Thoracic aorta (tissue), 2 donors: ENCODE data around the gene PPM1K. TPM values are rescaled to one million over a fixed set of nuclear protein-coding genes. Genes with fewer than 3 reads are reported as not detected.

Source experiments
- ATAC-seq: fragments of 150-250 bp; one replicate; pipeline ENCODE4 v1.8.0; 2017; ENCODE audit warnings: low read depth; ENCODE audit not compliant: insufficient number of reproducible peaks, low FRiP score
- DNase-seq: peaks from one replicate; pipeline ENCODE4 v3.0.0-alpha.2; 2020; ENCODE audit warnings: low spot score
- H3K27ac ChIP-seq, 2 donors: fragments of 200-600 bp; sonication (generic); 1 replicate in 1 of 2; 2 replicates in 1 of 2; pipeline ENCODE4 v1.5.1; 2016; ENCODE audit warnings: mild to moderate bottlenecking in 2 of 2, moderate library complexity in 2 of 2
- H3K27me3 ChIP-seq: fragments of 200-600 bp; sonication (generic); replicated peaks from 2 replicates; pipeline ENCODE4 v1.6.0; 2016; ENCODE audit warnings: mild to moderate bottlenecking; ENCODE audit not compliant: insufficient read depth
- H3K36me3 ChIP-seq: fragments of 200-600 bp; sonication (generic); one replicate; pipeline ENCODE4 v1.5.1; 2016
- H3K4me1 ChIP-seq, 2 donors: fragments of 200-600 bp; sonication (generic); 1 replicate in 1 of 2; 2 replicates in 1 of 2; pipeline versions ENCODE4 v1.5.1 to v1.6.0; 2016; ENCODE audit warnings: low read depth in 2 of 2, mild to moderate bottlenecking in 1 of 2; ENCODE audit not compliant: control insufficient read depth in 1 of 2
- H3K4me3 ChIP-seq: fragments of 200-600 bp; sonication (generic); 2 replicates; pipeline ENCODE4 v1.5.1; 2016; ENCODE audit warnings: mild to moderate bottlenecking
- H3K9me3 ChIP-seq: fragments of 200-600 bp; sonication (generic); 2 replicates; pipeline ENCODE4 v1.5.1; 2016
- CTCF ChIP-seq: fragments of 200-600 bp; sonication (generic); IDR thresholded peaks from one replicate; pipeline ENCODE4 v1.5.1; 2019; ENCODE audit warnings: antibody characterized with exemption
- total RNA-seq, 2 donors: library from RNA; depleted of rRNA; stranded (reverse); fragments of >200 nt; gene quantifications; one replicate each; pipeline versions ENCODE4 v1.1.0 to v1.2.3, GENCODE V29; 2016

PPM1K gene
- total RNA-seq, 2 donors from 2014 or later, result 66.3 to 70.8 TPM

GRCh38 chr4:88275949-88276515 lies 8.3 kb downstream of the PPM1K start:
- Histone ChIP-seq H3K4me1 (peaks cover 34 to 52% of the 10 kb centered on the region in 2 donors), H3K27ac (peak overlapping the region in 1 of 2 donors; percentile 24), H3K4me3 (no peak overlapping the region), H3K27me3 (no peaks in the 10 kb centered on the region), H3K36me3 (no peaks in the 10 kb centered on the region), H3K9me3 (no peaks in the 10 kb centered on the region)
- DNase-seq (no peak), ATAC-seq (no peak)
- no peak for TF ChIP-seq CTCF

GRCh38 chr4:88275516-88275915 lies 8.8 kb downstream of the PPM1K start:
- TF ChIP-seq CTCF, result no peak
- Histone ChIP-seq H3K4me3 (no peak overlapping the region), H3K27me3 (no peaks in the 10 kb centered on the region), H3K4me1 (peaks cover 31 to 49% of the 10 kb centered on the region in 2 donors), H3K9me3 (no peaks in the 10 kb centered on the region), H3K27ac (peak overlapping the region in 1 of 2 donors; percentile 24), H3K36me3 (no peaks in the 10 kb centered on the region)
- ATAC-seq (no peak), DNase-seq (no peak)

- Histone ChIP-seq H3K4me3 (no peak overlapping the region), H3K9me3 (no peaks in the 10 kb centered on the region), H3K4me1 (no peaks in the 10 kb centered on the region), H3K36me3 (peaks cover 23% of the 10 kb centered on the region), H3K27ac (no peak overlapping the region), H3K27me3 (no peaks in the 10 kb centered on the region)
- ATAC-seq, result no peak
- no peak for DNase-seq
- no peak for TF ChIP-seq CTCF
Observed at GRCh38 chr4:88268913-88269312, 15.4 kb downstream of the PPM1K start.

- Histone ChIP-seq H3K36me3 (peaks cover 23% of the 10 kb centered on the region), H3K9me3 (no peaks in the 10 kb centered on the region)
- TF ChIP-seq CTCF, result no peak
Observed at GRCh38 chr4:88264336-88264735, 20.0 kb downstream of the PPM1K start.

GRCh38 chr4:88257726-88258125 lies 26.6 kb downstream of the PPM1K start:
- no peak for ATAC-seq
- H3K27me3 ChIP-seq, result no peaks in the 10 kb centered on the region
- H3K4me1 ChIP-seq, result no peaks in the 10 kb centered on the region
- no peak for DNase-seq
- no peak for TF ChIP-seq CTCF
- H3K9me3 ChIP-seq, result no peaks in the 10 kb centered on the region
- no peak overlapping the region for H3K27ac ChIP-seq
- H3K36me3 ChIP-seq, result no peaks in the 10 kb centered on the region
- H3K4me3 ChIP-seq, result no peak overlapping the region

More at GRCh38 chr4:88264336-88264735, 20.0 kb downstream of the PPM1K start:
- ATAC-seq (no peak), DNase-seq (no peak)
- H3K4me1 ChIP-seq, result no peaks in the 10 kb centered on the region
- no peaks in the 10 kb centered on the region for H3K27me3 ChIP-seq
- H3K4me3 ChIP-seq, result no peak overlapping the region
- no peak overlapping the region for H3K27ac ChIP-seq
